Measurements from ENCODE around the gene GAREM1. TPM values are rescaled to one million over a fixed set of nuclear protein-coding genes. Genes with fewer than 3 reads are reported as not detected.
"Not testable (repeated sequence)": the region's sequence is repeated elsewhere in the genome, so short reads cannot be mapped to it uniquely, and the experiment has no call there.

GAREM1 gene
- total and polyA plus RNA-seq, 4 donors, result 3.0 to 13.7 (median 8.5) TPM

GRCh38 chr18:32243358-32243757 lies 227.3 kb downstream of the GAREM1 start:
- no peak overlapping the region for H3K9ac ChIP-seq (ENCODE audit: insufficient read depth in 1 of 2, low read length in 2 of 2)
- WGBS, 2 donors, result 91 to 92% methylated on average over 6 of the region's 6 CpGs
- no peaks in the 10 kb centered on the region for H3K36me3 ChIP-seq (ENCODE audit: control insufficient read depth in 4 of 4, insufficient read depth in 4 of 4, low read length in 4 of 4)
- no peak overlapping the region for H3K4me3 ChIP-seq
- no peaks in the 10 kb centered on the region for H3K27me3 ChIP-seq (ENCODE audit: control insufficient read depth in 3 of 3, insufficient read depth in 3 of 3, low read length in 2 of 3)
- no peaks in the 10 kb centered on the region for H3K9me3 ChIP-seq (ENCODE audit: control insufficient read depth in 4 of 4, insufficient read depth in 3 of 4, low read length in 3 of 4)
- H3K27ac ChIP-seq (ENCODE audit: low read depth in 1 of 2, low read length in 1 of 2), result no peak overlapping the region
- DNase-seq (no peak), ATAC-seq (ENCODE audit: insufficient read depth, low FRiP score) (no peak)
- TF ChIP-seq CTCF (IDR thresholded peaks at IDR 0.05; ENCODE audit: control extremely low read depth, extremely low read depth), result no peak
- H3K4me1 ChIP-seq (ENCODE audit: control insufficient read depth in 5 of 5, insufficient read depth in 5 of 5, low read length in 5 of 5), result no peaks in the 10 kb centered on the region

- H3K27me3 ChIP-seq (ENCODE audit: control insufficient read depth in 3 of 3, insufficient read depth in 3 of 3, low read length in 2 of 3), result no peaks in the 10 kb centered on the region
- no peak overlapping the region for H3K9ac ChIP-seq (ENCODE audit: insufficient read depth in 1 of 2, low read length in 2 of 2)
- TF ChIP-seq CTCF (IDR thresholded peaks at IDR 0.05; ENCODE audit: control extremely low read depth, extremely low read depth), result no peak
- H3K9me3 ChIP-seq (ENCODE audit: control insufficient read depth in 4 of 4, insufficient read depth in 3 of 4, low read length in 3 of 4), result no peaks in the 10 kb centered on the region
- 85 to 92% methylated on average over 2 of the region's 2 CpGs for WGBS, 2 donors
- H3K4me1 ChIP-seq (ENCODE audit: control insufficient read depth in 5 of 5, insufficient read depth in 5 of 5, low read length in 5 of 5), result no peaks in the 10 kb centered on the region
- ATAC-seq (ENCODE audit: insufficient read depth, low FRiP score) (no peak), DNase-seq (no peak)
- no peak overlapping the region for H3K4me3 ChIP-seq
- no peak overlapping the region for H3K27ac ChIP-seq (ENCODE audit: low read depth in 1 of 2, low read length in 1 of 2)
- no peaks in the 10 kb centered on the region for H3K36me3 ChIP-seq (ENCODE audit: control insufficient read depth in 4 of 4, insufficient read depth in 4 of 4, low read length in 4 of 4)
Observed at GRCh38 chr18:32242395-32242794, 228.3 kb downstream of the GAREM1 start.

GRCh38 chr18:32238635-32239268 lies 231.9 kb downstream of the GAREM1 start:
- Histone ChIP-seq H3K27me3 (ENCODE audit: control insufficient read depth in 3 of 3, insufficient read depth in 3 of 3, low read length in 2 of 3) (no peaks in the 10 kb centered on the region), H3K9ac (ENCODE audit: insufficient read depth in 1 of 2, low read length in 2 of 2) (no peak overlapping the region), H3K4me3 (no peak overlapping the region), H3K36me3 (ENCODE audit: control insufficient read depth in 4 of 4, insufficient read depth in 4 of 4, low read length in 4 of 4) (no peaks in the 10 kb centered on the region), H3K27ac (ENCODE audit: low read depth in 1 of 2, low read length in 1 of 2) (no peak overlapping the region), H3K4me1 (ENCODE audit: control insufficient read depth in 5 of 5, insufficient read depth in 5 of 5, low read length in 5 of 5) (no peaks in the 10 kb centered on the region), H3K9me3 (ENCODE audit: control insufficient read depth in 4 of 4, insufficient read depth in 3 of 4, low read length in 3 of 4) (no peaks in the 10 kb centered on the region)
- DNase-seq, result no peak
- TF ChIP-seq CTCF (IDR thresholded peaks at IDR 0.05; ENCODE audit: control extremely low read depth, extremely low read depth), result no peak
- ATAC-seq (ENCODE audit: insufficient read depth, low FRiP score), result no peak
- WGBS, 2 donors, result 89 to 90% methylated on average over 5 of the region's 5 CpGs

GRCh38 chr18:32237049-32237448 lies 233.6 kb downstream of the GAREM1 start:
- Histone ChIP-seq H3K27me3 (ENCODE audit: control insufficient read depth in 3 of 3, insufficient read depth in 3 of 3, low read length in 2 of 3) (no peaks in the 10 kb centered on the region), H3K4me1 (ENCODE audit: control insufficient read depth in 5 of 5, insufficient read depth in 5 of 5, low read length in 5 of 5) (no peaks in the 10 kb centered on the region), H3K27ac (ENCODE audit: low read depth in 1 of 2, low read length in 1 of 2) (no peak overlapping the region), H3K4me3 (no peak overlapping the region), H3K9ac (ENCODE audit: insufficient read depth in 1 of 2, low read length in 2 of 2) (no peak overlapping the region), H3K36me3 (ENCODE audit: control insufficient read depth in 4 of 4, insufficient read depth in 4 of 4, low read length in 4 of 4) (no peaks in the 10 kb centered on the region), H3K9me3 (ENCODE audit: control insufficient read depth in 4 of 4, insufficient read depth in 3 of 4, low read length in 3 of 4) (no peaks in the 10 kb centered on the region)
- ATAC-seq (ENCODE audit: insufficient read depth, low FRiP score) (no peak), DNase-seq (no peak)
- 70 to 82% methylated on average over 3 of the region's 3 CpGs for WGBS, 2 donors
- TF ChIP-seq CTCF (IDR thresholded peaks at IDR 0.05; ENCODE audit: control extremely low read depth, extremely low read depth), result no peak

- not testable (repeated sequence) for H3K27me3 ChIP-seq (ENCODE audit: control insufficient read depth in 3 of 3, insufficient read depth in 3 of 3, low read length in 2 of 3); H3K9ac ChIP-seq (ENCODE audit: insufficient read depth in 1 of 2, low read length in 2 of 2); H3K4me1 ChIP-seq (ENCODE audit: control insufficient read depth in 5 of 5, insufficient read depth in 5 of 5, low read length in 5 of 5); H3K4me3 ChIP-seq; H3K9me3 ChIP-seq (ENCODE audit: control insufficient read depth in 4 of 4, insufficient read depth in 3 of 4, low read length in 3 of 4); ATAC-seq (ENCODE audit: insufficient read depth, low FRiP score); H3K27ac ChIP-seq (ENCODE audit: low read depth in 1 of 2, low read length in 1 of 2); DNase-seq; H3K36me3 ChIP-seq (ENCODE audit: control insufficient read depth in 4 of 4, insufficient read depth in 4 of 4, low read length in 4 of 4)
- 95 to 99% methylated on average over 14 to 15 of the region's 15 CpGs for WGBS, 2 donors
Observed at GRCh38 chr18:32233348-32233747, 237.3 kb downstream of the GAREM1 start.

Data from lung (tissue), 12 donors.